Measurements from ENCODE around the gene CTSC.

CTSC gene

DNA sequence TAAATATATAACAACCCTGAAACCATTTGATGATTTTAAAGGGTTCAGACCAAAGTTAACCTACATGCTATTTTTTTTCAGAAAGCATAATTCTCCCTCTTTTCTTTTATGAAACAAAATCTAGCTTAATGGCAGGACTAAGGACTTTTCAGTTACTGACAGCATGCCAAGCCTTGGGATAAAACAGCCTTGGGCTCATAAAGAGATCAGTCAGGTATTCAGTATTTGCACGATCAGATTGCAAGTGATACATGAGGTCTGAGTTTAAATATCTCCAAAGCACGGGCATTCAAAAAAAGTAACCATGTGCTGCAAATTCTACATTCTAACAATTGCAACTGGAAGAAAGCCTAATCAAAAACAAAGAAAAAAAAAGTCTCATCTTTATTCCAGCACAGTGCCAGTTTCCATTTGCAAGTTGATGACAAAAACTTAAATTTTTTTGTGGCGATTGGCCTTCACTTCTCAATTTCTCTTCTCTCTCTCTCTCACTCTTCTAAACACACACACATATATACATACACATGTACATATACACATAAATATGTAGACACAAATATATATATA is 60.1 kb downstream of the CTSC start:
- no peak for DNase-seq (ENCODE audit: low read depth)
- no peak overlapping the region for H3K4me3 ChIP-seq (ENCODE audit: control insufficient read depth, low read depth, low read length)
- TF ChIP-seq, protein P1, sequence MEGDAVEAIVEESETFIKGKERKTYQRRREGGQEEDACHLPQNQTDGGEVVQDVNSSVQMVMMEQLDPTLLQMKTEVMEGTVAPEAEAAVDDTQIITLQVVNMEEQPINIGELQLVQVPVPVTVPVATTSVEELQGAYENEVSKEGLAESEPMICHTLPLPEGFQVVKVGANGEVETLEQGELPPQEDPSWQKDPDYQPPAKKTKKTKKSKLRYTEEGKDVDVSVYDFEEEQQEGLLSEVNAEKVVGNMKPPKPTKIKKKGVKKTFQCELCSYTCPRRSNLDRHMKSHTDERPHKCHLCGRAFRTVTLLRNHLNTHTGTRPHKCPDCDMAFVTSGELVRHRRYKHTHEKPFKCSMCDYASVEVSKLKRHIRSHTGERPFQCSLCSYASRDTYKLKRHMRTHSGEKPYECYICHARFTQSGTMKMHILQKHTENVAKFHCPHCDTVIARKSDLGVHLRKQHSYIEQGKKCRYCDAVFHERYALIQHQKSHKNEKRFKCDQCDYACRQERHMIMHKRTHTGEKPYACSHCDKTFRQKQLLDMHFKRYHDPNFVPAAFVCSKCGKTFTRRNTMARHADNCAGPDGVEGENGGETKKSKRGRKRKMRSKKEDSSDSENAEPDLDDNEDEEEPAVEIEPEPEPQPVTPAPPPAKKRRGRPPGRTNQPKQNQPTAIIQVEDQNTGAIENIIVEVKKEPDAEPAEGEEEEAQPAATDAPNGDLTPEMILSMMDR (conservative IDR thresholded peaks at IDR 0.05; ENCODE audit: control insufficient read depth, insufficient read depth, low read depth, low read length): no peak

DNA sequence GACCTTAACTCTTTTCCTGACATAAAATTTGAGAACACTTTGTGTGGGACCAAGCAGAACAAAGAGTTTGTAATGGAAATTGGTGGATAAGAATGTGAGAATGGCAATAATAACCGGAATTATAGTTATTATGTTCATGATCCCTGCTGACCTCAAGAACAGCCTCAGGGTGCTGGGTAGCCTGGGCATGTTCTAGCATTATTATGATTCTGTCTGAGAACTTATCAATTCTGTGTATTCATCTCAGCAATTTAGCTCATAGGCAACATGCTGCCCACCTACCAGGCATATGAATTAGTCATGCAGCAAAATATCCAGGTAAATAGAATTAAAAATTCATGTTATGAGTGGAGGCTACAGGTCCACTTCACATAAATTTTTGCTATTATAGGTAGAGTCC is 61.9 kb downstream of the CTSC start:
- no peak overlapping the region for H3K4me3 ChIP-seq (ENCODE audit: control insufficient read depth, low read depth, low read length)
- TF ChIP-seq, protein P1 (conservative IDR thresholded peaks at IDR 0.05; ENCODE audit: control insufficient read depth, insufficient read depth, low read depth, low read length): no peak
- no peak for DNase-seq (ENCODE audit: low read depth)

DNA sequence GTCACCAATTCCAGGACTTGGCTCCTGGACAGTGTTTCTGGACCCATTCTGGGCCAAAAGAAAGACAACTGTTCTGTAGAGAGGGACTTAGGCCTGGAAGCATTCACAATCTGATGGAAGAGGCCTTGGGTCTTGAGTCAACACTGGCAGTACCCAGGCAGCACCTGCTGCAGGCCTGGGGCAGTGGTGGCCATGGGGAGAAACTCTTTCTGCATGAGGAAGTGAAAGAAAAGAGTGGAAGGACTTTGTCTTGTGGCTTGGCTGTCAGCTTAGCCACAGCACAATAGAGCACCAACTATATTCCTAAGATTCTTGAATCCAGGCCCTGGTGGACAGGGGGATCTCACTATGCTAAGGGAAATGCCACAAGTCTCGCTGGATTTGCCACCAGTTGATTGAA is 70.6 kb downstream of the CTSC start:
- DNase-seq (ENCODE audit: low read depth): no peak
- TF ChIP-seq, protein P1 (conservative IDR thresholded peaks at IDR 0.05; ENCODE audit: control insufficient read depth, insufficient read depth, low read depth, low read length): no peak
- H3K4me3 ChIP-seq (ENCODE audit: control insufficient read depth, low read depth, low read length): no peak overlapping the region

DNA sequence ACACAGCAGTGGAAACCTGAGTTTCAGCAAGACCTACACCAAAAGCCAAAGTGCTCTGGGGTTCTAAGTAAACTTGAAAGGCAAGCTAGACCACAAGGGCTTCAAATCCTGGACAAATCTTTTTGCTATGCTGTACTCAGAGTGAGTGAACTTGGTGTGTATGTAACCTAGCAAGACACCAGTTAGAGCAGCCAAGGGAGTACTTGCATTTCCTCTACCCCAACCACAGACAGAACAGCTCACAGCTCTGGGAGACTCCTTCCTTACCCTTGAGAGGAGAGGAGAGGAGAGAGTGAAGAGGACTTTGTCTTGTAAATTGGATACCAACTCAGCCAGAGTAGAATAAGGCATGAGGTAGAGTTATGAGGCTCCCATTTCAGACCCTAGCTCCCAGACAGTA is 71.4 kb downstream of the CTSC start:
- no peak for DNase-seq (ENCODE audit: low read depth)
- TF ChIP-seq, protein P1 (conservative IDR thresholded peaks at IDR 0.05; ENCODE audit: control insufficient read depth, insufficient read depth, low read depth, low read length): no peak
- H3K4me3 ChIP-seq (ENCODE audit: control insufficient read depth, low read depth, low read length): no peak overlapping the region

DNA sequence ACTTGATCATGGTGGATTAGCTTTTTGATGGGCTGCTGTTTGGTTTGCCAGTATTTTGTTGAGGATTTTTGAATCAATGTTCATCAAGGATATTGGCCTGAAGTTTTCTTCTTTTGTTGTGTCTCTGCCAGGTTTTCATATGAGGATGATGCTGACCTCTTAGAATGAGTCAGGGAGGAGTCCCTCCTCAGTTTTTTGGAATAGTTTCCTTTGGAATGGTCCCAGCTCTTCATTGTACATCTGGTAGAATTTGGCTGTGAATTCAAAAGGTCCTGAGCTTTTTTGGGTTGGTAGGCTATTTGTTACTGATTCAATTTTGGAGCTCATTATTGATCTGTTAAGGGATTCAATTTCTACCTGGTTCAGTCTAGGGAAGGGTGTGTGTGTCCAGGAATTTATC is 78.1 kb downstream of the CTSC start:
- DNase-seq (ENCODE audit: low read depth): peak; percentile 22
- TF ChIP-seq, protein P1 (conservative IDR thresholded peaks at IDR 0.05; ENCODE audit: control insufficient read depth, insufficient read depth, low read depth, low read length): no peak
- H3K4me3 ChIP-seq (ENCODE audit: control insufficient read depth, low read depth, low read length): no peak overlapping the region

DNA sequence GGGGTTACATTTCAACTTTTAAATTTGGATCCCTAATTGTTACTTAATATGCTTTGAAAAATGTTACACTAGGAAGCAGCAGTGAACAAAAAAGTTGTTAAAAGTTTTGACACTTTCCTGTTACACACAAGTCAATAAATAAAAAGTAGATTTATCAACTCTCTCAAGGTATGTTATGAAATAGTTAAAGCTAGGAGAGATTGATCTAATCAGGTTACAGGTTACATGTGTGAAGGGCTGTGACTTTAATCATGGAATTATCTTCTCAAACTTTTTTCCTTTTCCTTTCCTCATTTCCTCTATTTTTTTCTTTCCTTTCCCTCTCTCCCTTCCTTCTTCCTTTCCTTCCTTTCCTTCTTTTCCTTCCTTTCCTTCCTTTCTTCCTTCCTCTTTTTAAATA is 85.3 kb downstream of the CTSC start:
- no peak for DNase-seq (ENCODE audit: low read depth)

More for the DNA sequence above, 85.3 kb downstream of the CTSC start:
- no peak overlapping the region for H3K4me3 ChIP-seq (ENCODE audit: control insufficient read depth, low read depth, low read length)
- TF ChIP-seq, protein P1 (conservative IDR thresholded peaks at IDR 0.05; ENCODE audit: control insufficient read depth, insufficient read depth, low read depth, low read length): no peak
